HepG2 (cell line): ENCODE results near the gene PALM3. TPM values are rescaled to one million over a fixed set of nuclear protein-coding genes. Genes with fewer than 3 reads are reported as not detected.

ENCODE experiments used
- ATF1 ChIP-seq: IDR thresholded peaks from 2 replicates; pipeline ENCODE4 v1.6.1; 2016; ENCODE audit warnings: mild to moderate bottlenecking, control low read depth
- ATF3 ChIP-seq: sonication (generic); formaldehyde crosslinking; IDR thresholded peaks from 2 replicates; pipeline ENCODE4 v1.4.0; 2020; ENCODE audit warnings: missing genetic modification reagents
- ATF5 ChIP-seq: sonication (generic); formaldehyde crosslinking; IDR thresholded peaks from 2 replicates; pipeline ENCODE4 v1.4.0; 2020; ENCODE audit warnings: mild to moderate bottlenecking, low read depth, missing genetic modification reagents
- BRD4 ChIP-seq: sonication (generic); formaldehyde crosslinking; IDR thresholded peaks from 2 replicates; pipeline ENCODE4 v1.4.0; 2020; ENCODE audit warnings: missing genetic modification reagents
- CEBPG ChIP-seq: IDR thresholded peaks from 2 replicates; pipeline ENCODE4 v1.6.1; 2016
- DR1 ChIP-seq: sonication (generic); formaldehyde crosslinking; IDR thresholded peaks from 2 replicates; pipeline ENCODE4 v1.8.0; 2021; ENCODE audit warnings: mild to moderate bottlenecking, missing genetic modification reagents, inconsistent platforms
- GABPB1 ChIP-seq: IDR thresholded peaks from 2 replicates; pipeline ENCODE4 v1.6.1; 2016; ENCODE audit warnings: mild to moderate bottlenecking, missing genetic modification reagents, moderate library complexity, missing compliant biosample characterization
- HDAC6 ChIP-seq: fragments of 200-600 bp; sonication (generic); IDR thresholded peaks from 2 replicates; pipeline ENCODE4 v1.7.0; 2017; ENCODE audit warnings: mild to moderate bottlenecking, antibody characterized with exemption, low read length, low read depth
- HOXA7 ChIP-seq: sonication (generic); formaldehyde crosslinking; IDR thresholded peaks from 2 replicates; pipeline ENCODE4 v1.8.1; 2022; ENCODE audit warnings: mild to moderate bottlenecking, missing genetic modification reagents, moderate library complexity
- JDP2 ChIP-seq: sonication (generic); formaldehyde crosslinking; IDR thresholded peaks from 2 replicates; pipeline ENCODE4 v1.8.1; 2022; ENCODE audit warnings: missing genetic modification reagents, borderline replicate concordance
- JUND ChIP-seq: sonication (generic); formaldehyde crosslinking; IDR thresholded peaks from 2 replicates; pipeline ENCODE4 v1.8.0; 2022; ENCODE audit warnings: mild to moderate bottlenecking, missing genetic modification reagents
- KDM6A ChIP-seq: IDR thresholded peaks from 2 replicates; pipeline ENCODE4 v1.6.1; 2016; ENCODE audit warnings: low read depth
- KMT2B ChIP-seq: IDR thresholded peaks from 2 replicates; pipeline ENCODE4 v1.6.1; 2016; ENCODE audit warnings: missing genetic modification reagents, missing compliant biosample characterization
- MED8 ChIP-seq: sonication (generic); formaldehyde crosslinking; IDR thresholded peaks from 2 replicates; pipeline ENCODE4 v1.8.1; 2023; ENCODE audit warnings: mild to moderate bottlenecking, missing genetic modification reagents; ENCODE audit not compliant: insufficient replicate concordance
- POLR2AphosphoS2 ChIP-seq: IDR thresholded peaks from 2 replicates; pipeline ENCODE4 v1.6.1; 2011; ENCODE audit warnings: low read depth, low read length, improper control_type of control experiment
- RFXAP ChIP-seq: sonication (generic); formaldehyde crosslinking; IDR thresholded peaks from 2 replicates; pipeline ENCODE4 v1.4.0; 2020; ENCODE audit warnings: missing genetic modification reagents, borderline replicate concordance
- SOX13 ChIP-seq, 3 experiments: fragments of 450-650 bp in 1 of 3; sonication (generic) in 1 of 3; formaldehyde crosslinking in 1 of 3; IDR thresholded peaks in 2 of 3; conservative IDR thresholded peaks in 1 of 3; 2 replicates each; pipeline versions ENCODE4 v1.5.0 to v1.6.1; 2016 to 2020; ENCODE audit warnings: antibody characterized with exemption in 1 of 3, mild to moderate bottlenecking in 1 of 3, missing compliant biosample characterization in 1 of 3, missing genetic modification reagents in 1 of 3, moderate library complexity in 1 of 3
- SPEN ChIP-seq: sonication (generic); formaldehyde crosslinking; IDR thresholded peaks from 2 replicates; pipeline ENCODE4 v1.5.1; 2020; ENCODE audit warnings: low read depth, mild to moderate bottlenecking, missing genetic modification reagents
- STAT6 ChIP-seq: sonication (generic); formaldehyde crosslinking; IDR thresholded peaks from 2 replicates; pipeline ENCODE4 v1.4.0; 2020; ENCODE audit warnings: missing genetic modification reagents, mild to moderate bottlenecking, borderline replicate concordance
- ZBTB43 ChIP-seq: sonication (generic); formaldehyde crosslinking; conservative IDR thresholded peaks from 2 replicates; pipeline ENCODE4 v1.4.0; 2020; ENCODE audit warnings: missing genetic modification reagents
- ZBTB8A ChIP-seq: sonication (generic); formaldehyde crosslinking; IDR thresholded peaks from 2 replicates; pipeline ENCODE4 v1.4.0; 2020; ENCODE audit warnings: mild to moderate bottlenecking, low read depth, missing genetic modification reagents, borderline replicate concordance
- ZNF616 ChIP-seq: sonication (generic); formaldehyde crosslinking; IDR thresholded peaks from 2 replicates; pipeline ENCODE4 v1.5.0; 2020; ENCODE audit warnings: low read depth, mild to moderate bottlenecking, missing genetic modification reagents
- ZNF639 ChIP-seq: conservative IDR thresholded peaks from 2 replicates; pipeline ENCODE4 v1.6.1; 2018; ENCODE audit warnings: missing genetic modification reagents
- ZNF747 ChIP-seq: sonication (generic); formaldehyde crosslinking; IDR thresholded peaks from 2 replicates; pipeline ENCODE4 v1.8.1; 2023; ENCODE audit warnings: missing genetic modification reagents, mild to moderate bottlenecking, borderline replicate concordance
- ZNF792 ChIP-seq: IDR thresholded peaks from 2 replicates; pipeline ENCODE4 v1.6.1; 2016
- polyA plus RNA-seq, 8 experiments: library from polyadenylated mRNA; depleted of rRNA in 3 of 8; stranded (reverse) in 7 of 8; unstranded in 1 of 8; fragments of >200 nt; fragmentation: Illumina TruSeq in 4 of 8; extraction: Trizol in 4 of 8; gene quantifications; 2 replicates each; pipeline versions ENCODE4 v1.2.1 to v1.2.3, GENCODE V29; 2011 to 2016; ENCODE audit warnings: low read depth in 4 of 8, missing spikeins in 1 of 8, mixed read lengths in 1 of 8; ENCODE audit not compliant: insufficient read depth in 1 of 8
- total RNA-seq, 5 experiments: library from RNA; depleted of rRNA; stranded (reverse); fragments of >200 nt; fragmentation: Illumina TruSeq; extraction: Trizol; gene quantifications; 2 replicates each; pipeline ENCODE4 v1.2.3, GENCODE V29; 2016; ENCODE audit warnings: low read depth in 1 of 5

Gene PALM3
- total and polyA plus RNA-seq, 2 of the 13 experiments (the other 11 are each of a cell fraction or from before 2014, with no cell fraction given), result 0.79 to 2.4 TPM

GRCh38 chr19:14061081-14061749, 661 bp downstream of the PALM3 start (continued):
- TF ChIP-seq ZNF639 (CRISPR knock-in tag) (no peak), ZBTB43 (CRISPR knock-in tag) (no peak), ZNF747 (CRISPR knock-in tag) (0 out of 2 replicates have a peak, but pooled peaks have one; percentile 27), KDM6A (CRISPR knock-in tag) (0 out of 2 replicates have a peak, but pooled peaks have one; percentile 56), GABPB1 (CRISPR knock-in tag) (no peak), KMT2B (CRISPR knock-in tag) (no peak), CEBPG (CRISPR knock-in tag) (no peak), ZNF792 (CRISPR knock-in tag) (no peak), JDP2 (CRISPR knock-in tag) (no peak), ATF5 (no peak), ZNF616 (CRISPR knock-in tag) (no peak), POLR2AphosphoS2 (no peak), ATF1 (CRISPR knock-in tag) (no peak), ZBTB8A (CRISPR knock-in tag) (no peak), SPEN (CRISPR knock-in tag) (no peak), DR1 (no peak), STAT6 (CRISPR knock-in tag) (no peak), RFXAP (CRISPR knock-in tag) (no peak), ATF3 (no peak), SOX13 (IDR thresholded peaks at IDR 0.05) (no peak), SOX13 (CRISPR knock-in tag; conservative IDR thresholded peaks at IDR 0.05 in 1 of 2, IDR thresholded peaks at IDR 0.05 in 1 of 2) (peak in 1 of 2 experiments; percentile 58; a peak in 2 of 4 replicates), BRD4 (CRISPR knock-in tag) (no peak), HOXA7 (CRISPR knock-in tag) (no peak), MED8 (CRISPR knock-in tag) (no peak), HDAC6 (no peak), JUND (CRISPR knock-in tag) (no peak)
